GM18867 (cell line): ENCODE measurements around the gene FBXL2.
"Not testable (repeated sequence)": the region's sequence is repeated elsewhere in the genome, so short reads cannot be mapped to it uniquely, and the experiment has no call there.

Experiments used
- ATAC-seq: cut with Tn5 transposase; IDR thresholded peaks from one replicate; pipeline ENCODE4 v1.9.1; 2021; ENCODE audit warnings: mild to moderate bottlenecking, moderate library complexity; ENCODE audit not compliant: unreplicated experiment

Gene FBXL2

DNA sequence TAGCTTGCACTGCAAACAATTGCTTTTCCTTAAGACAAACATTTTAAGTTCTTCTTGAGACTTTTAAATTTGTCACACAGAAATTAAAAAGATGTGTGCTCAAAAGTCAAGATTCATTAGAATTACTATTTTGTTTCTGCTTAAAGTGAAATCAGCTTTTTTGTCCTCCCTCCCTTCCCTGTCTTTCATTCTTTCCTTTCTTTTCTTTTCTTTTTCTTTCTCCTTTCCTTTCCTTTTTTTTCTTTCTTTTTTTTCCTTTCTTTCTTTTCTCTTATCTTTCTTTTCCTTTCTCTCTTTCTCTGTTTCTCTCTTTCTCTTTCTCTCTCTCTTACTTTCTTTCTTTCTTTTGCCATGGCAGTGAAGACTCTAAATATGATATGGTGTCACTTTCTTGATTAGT, 37.8 kb downstream of the FBXL2 start:
- no peak for ATAC-seq

GRCh38 chr3:33315826-33316225, 38.6 kb downstream of the FBXL2 start:
- ATAC-seq: no peak

DNA sequence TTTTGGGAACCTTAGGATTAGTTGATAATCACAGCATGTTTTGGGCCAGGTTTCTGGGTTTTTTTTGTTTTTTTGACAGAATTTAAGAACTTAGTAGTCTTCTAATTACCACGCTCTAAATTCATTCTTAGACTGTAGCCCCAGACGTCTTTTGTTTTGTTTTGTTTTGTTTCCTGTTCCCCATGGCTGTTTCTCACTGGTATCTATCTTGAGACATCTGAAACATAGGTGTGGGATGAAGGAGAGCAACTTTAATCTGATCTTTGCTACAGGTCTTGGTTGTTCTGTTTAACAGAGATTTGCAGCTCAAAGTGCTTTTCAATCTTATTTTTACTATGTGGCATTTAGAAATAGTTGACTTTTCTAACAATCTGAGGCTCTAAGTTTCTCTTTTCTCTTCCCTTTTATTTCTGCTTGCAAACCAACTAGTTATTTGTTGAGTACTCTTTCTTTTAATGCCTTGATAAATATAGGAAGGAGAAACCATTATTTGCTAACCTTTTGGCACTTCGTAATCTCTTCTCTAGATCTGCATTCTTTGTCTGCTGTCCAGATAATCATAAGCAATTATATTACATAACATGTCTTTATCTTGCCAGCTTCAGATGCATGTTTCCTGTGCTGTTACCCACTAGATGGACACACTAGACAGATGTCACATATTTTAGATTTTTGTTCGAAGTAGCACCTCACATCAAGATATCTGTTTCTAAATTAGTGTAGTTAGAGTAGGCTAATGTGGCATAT, 40.9 kb downstream of the FBXL2 start:
- ATAC-seq: no peak

DNA sequence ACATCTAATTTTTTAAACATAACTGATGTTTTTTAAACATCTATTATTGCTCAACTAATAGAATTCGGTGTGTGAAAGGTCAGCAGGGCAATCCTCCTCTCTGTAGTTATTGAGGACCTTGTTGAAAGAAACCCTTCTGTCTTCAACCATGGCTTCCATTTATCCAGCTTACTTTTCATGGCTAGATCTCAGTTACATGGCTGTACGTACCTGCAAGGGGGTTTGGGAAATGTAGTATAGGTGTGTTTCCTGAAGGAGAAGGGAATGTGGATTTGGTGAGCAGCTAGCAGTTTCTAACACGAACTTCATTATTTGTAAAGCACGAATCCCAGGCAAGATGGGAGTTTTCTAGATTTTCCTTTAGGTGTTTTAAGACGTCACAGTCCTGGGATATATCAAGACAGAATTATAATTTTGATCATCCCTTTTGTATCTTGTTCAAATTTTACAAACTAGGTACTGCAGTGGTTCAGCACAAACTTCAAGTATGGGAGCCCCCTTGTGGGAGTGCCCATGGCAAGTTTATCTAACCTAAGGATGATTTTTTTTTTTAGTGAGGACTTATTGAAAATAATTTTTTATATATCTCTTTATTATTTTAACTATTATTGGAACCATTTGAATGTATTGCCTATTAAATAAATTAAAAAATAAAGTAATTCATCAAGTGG, 41.6 kb downstream of the FBXL2 start:
- no peak for ATAC-seq

- no peak for ATAC-seq
These were observed 45.2 kb downstream of the FBXL2 start for GRCh38 chr3:33322412-33322811.

DNA sequence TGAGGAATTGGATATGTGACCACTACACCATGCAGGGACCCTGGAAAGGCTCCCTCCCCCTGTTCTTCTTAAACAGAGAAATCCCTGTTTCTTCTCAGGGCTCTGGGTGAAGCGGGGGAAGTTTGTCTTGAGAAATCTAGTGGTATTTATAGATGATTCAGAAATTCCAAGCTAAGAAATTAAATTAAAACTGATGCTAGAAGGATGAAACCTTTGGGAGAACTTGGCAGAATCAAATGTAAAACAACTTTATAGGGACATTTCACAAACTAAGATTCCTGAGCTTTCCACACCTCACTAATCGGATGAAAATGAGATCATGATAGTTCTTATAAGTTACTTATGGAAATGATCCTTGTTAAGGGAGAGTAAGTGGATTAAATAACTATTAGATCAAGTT, 54.2 kb downstream of the FBXL2 start:
- ATAC-seq: no peak

GRCh38 chr3:33334364-33334763, 57.1 kb downstream of the FBXL2 start:
- ATAC-seq: no peak

DNA sequence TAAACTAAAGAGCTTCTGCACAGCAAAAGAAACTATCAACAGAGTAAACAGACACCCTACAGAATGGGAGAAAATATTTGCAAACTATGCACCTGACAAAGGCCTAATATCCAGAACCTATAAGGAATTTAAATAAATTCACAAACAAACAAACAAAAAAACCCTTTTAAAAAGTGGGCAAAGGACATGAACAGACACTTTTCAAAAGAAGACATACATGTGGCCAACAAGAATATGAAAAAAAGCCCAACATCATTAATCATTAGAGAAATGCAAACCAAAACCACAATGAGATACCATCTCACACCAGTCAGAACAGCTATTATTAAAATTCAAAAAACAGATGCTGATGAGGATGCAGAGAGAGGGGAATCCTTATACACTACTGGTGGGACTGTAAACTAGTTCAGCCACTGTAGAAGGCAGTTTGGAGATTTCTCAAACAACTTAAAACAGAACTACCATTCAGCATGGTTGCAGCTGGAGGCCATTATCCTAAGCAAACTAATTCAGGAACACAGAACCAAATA, 61.8 kb downstream of the FBXL2 start:
- not testable (repeated sequence) for ATAC-seq

GRCh38 chr3:33339758-33340157, 62.5 kb downstream of the FBXL2 start:
- ATAC-seq: no peak

DNA sequence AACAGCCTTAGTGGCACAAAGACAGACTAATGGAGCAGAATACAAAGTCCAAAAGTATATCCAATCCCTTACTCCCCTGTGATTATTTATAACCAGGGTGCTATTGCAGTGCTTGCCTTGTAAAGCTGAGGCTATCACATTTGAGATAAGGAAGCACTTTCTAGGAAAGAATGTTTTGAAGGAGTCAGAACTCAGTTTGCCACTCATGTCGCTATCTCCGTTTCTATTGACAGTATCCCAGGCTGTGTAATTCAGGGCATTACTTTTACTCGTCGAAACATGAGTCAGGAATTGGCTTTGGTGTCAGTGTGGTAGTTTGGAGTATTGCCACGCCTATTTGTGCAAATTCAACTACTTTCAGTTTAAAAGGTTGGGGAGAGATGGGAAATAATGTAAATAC, 78.4 kb downstream of the FBXL2 start:
- ATAC-seq: no peak

DNA sequence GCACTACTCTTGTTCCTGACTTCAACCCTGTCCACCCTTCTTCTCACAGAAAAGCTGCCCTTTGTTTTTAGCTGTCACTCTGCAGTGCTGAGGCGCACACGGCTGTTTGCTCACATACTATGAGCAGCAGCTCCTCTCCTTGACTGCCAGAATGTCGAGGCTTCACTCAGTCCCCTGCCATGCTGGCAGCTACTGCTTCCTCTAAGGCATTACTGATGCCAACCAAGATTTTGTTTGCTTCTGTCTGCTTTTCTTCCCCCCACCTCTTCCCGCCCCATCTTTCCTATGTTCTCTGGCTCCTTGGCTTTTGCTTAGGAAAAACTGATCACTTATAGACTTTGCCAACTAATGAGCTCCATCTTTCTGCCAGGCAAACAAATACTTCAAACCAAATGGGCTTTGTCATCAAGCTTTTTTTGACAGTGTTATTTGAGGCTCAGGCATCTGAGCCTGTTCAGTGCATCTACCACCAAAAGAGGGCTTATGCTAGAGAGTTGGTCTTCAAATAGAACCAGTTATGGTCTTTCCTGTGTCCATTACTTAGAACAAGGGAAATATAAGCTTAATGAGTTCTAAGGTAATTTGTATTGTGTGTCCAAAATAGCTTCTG, 81.0 kb downstream of the FBXL2 start:
- ATAC-seq: no peak

DNA sequence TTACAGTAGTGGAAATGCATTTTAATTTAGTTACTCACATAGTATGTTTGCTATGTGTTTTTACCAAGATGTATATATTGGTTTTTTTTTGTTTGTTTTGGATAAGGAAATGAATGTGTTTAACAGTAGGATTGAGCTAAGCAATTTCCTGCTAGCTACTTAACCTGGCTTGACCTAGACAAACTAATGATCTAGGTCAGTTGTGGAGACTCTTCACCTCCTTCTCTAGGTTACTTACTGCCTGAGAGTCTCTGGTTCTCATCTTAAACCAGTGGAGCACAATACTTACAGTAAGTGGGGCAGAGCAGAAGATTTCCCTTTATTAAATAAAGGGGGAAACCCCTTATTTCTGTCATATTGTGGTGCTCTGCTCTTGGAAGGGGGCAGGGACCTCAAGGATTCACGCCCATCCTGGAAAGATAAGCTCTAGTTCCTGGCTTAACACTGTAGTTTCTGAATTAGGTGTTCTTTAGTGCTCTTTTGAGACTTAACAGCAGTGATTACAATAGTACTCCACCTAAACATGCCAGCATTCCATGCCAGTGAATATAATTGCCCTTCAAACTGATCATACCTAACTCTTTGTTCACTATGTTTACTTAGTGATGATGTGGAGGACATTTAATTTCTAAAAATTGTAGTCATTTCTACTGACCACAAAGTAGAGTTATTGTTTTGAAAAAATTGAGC, 83.0 kb downstream of the FBXL2 start:
- no peak for ATAC-seq

- ATAC-seq: no peak
These were observed 86.0 kb downstream of the FBXL2 start for GRCh38 chr3:33363113-33363800.

GRCh38 chr3:33364060-33364459, 86.8 kb downstream of the FBXL2 start:
- ATAC-seq: no peak

GRCh38 chr3:33364531-33365128, 87.4 kb downstream of the FBXL2 start:
- ATAC-seq: no peak

DNA sequence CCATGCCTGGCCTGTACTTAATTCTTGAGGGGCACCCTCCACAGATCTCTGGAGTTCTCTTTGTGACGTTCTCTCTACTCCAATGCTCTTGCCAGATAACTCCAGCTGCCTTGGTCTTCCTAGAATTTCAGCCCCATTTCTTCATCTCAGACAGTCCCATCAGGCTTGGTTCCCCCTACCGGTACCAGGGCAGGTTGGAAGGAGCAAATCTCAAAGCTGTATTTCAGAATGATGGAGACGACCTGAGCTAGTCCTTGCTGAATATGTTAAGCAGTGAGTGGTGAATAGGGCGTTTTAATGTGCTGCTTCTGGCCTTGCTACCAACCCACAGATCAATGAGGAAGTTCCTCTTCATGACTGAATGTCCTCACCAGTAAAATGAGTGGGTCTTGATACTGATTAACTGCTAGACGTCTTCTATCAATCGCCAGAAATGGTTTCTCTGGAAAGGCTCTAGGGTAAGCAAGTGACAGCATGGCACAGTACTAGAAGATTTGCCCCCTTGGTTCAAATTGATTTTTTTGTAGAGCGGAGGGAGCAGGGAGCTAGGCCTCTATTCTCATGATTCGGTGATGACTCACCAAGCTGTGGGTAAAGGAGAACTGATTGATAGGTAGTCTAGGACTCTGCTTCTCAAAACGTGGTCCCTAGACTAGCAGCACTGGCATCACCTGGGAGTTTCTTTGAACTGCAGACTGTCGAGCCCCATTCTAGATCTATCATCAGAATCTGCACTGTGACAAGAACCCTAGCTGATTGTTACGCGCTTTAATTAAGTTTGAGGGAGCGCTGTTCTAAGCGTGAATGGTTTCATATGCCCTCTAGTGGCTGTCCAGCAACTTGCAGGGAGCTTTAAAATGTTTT, 95.2 kb downstream of the FBXL2 start:
- ATAC-seq: peak; percentile 74

GRCh38 chr3:33373082-33373437, 95.8 kb downstream of the FBXL2 start:
- ATAC-seq: no peak

GRCh38 chr3:33377489-33377888, 100.2 kb downstream of the FBXL2 start:
- no peak for ATAC-seq

- no peak for ATAC-seq
These were observed 100.7 kb downstream of the FBXL2 start for GRCh38 chr3:33377931-33378330.

- ATAC-seq: no peak
These were observed 103.4 kb downstream of the FBXL2 start for GRCh38 chr3:33380653-33381052.
